Common myeloid progenitor, CD34-positive (primary cell): Measurements from ENCODE around the gene HIVEP2.

ENCODE experiments used
- CTCF ChIA-PET: fragments of 350-600 bp; sonication (Branson Sonifier 250); formaldehyde crosslinking; loops from one replicate; lab custom pipeline; 2021; ENCODE audit warnings: antibody characterized with exemption; lab: Charles Lee
- POLR2A ChIA-PET: fragments of 350-600 bp; sonication (Branson Sonifier 250); formaldehyde crosslinking; loops from one replicate; lab custom pipeline; 2021; ENCODE audit warnings: antibody characterized with exemption; lab: Charles Lee
- DNase-seq, 3 donors: peaks; one replicate each; pipeline versions ENCODE4 v3.0.0 to v3.0.0-alpha.2; 2013
- H3K27ac ChIP-seq, 2 experiments: 1 replicate in 1 of 2; 2 replicates in 1 of 2; pipeline ENCODE4 v1.7.0; 2013; ENCODE audit warnings: inconsistent platforms in 2 of 2, low read length in 2 of 2, mild to moderate bottlenecking in 2 of 2, low read depth in 1 of 2, moderate library complexity in 1 of 2; ENCODE audit not compliant: severe bottlenecking in 2 of 2, insufficient read depth in 1 of 2, poor library complexity in 1 of 2
- H3K27me3 ChIP-seq, 5 experiments: replicated peaks in 2 of 5; 1 replicate in 3 of 5; 2 replicates in 2 of 5; pipeline versions ENCODE4 v1.6.1 to v1.7.0; 2013; ENCODE audit warnings: low read length in 4 of 5, mild to moderate bottlenecking in 2 of 5, moderate library complexity in 2 of 5, inconsistent platforms in 1 of 5; ENCODE audit not compliant: insufficient read depth in 5 of 5, control insufficient read depth in 4 of 5
- H3K36me3 ChIP-seq, 4 experiments: 1 replicate in 2 of 4; 2 replicates in 2 of 4; pipeline versions ENCODE4 v1.6.1 to v1.7.0; 2013; ENCODE audit warnings: low read length in 3 of 4, control low read depth in 1 of 4, mild to moderate bottlenecking in 1 of 4; ENCODE audit not compliant: control insufficient read depth in 4 of 4, insufficient read depth in 4 of 4
- H3K4me1 ChIP-seq, 4 experiments: 1 replicate in 3 of 4; 2 replicates in 1 of 4; pipeline versions ENCODE4 v1.6.1 to v1.7.1; 2013; ENCODE audit warnings: low read length in 3 of 4, mild to moderate bottlenecking in 3 of 4, control low read depth in 1 of 4, inconsistent platforms in 1 of 4, moderate library complexity in 1 of 4; ENCODE audit not compliant: control insufficient read depth in 4 of 4, insufficient read depth in 4 of 4; ENCODE audit errors: control extremely low read depth in 1 of 4
- H3K4me3 ChIP-seq, 7 experiments: 1 replicate in 4 of 7; 2 replicates in 3 of 7; pipeline versions ENCODE4 v1.5.1 to v1.7.0; 2013; ENCODE audit warnings: mild to moderate bottlenecking in 7 of 7, low read length in 6 of 7, moderate library complexity in 6 of 7, inconsistent platforms in 2 of 7, low read depth in 2 of 7, control low read depth in 1 of 7; ENCODE audit not compliant: insufficient read depth in 4 of 7, control insufficient read depth in 1 of 7; ENCODE audit errors: extremely low read depth in 1 of 7
- H3K9me3 ChIP-seq, 5 experiments: 1 replicate in 4 of 5; 2 replicates in 1 of 5; pipeline versions ENCODE4 v1.6.1 to v1.7.1; 2013; ENCODE audit warnings: low read length in 4 of 5, mild to moderate bottlenecking in 2 of 5, inconsistent platforms in 1 of 5, low read depth in 1 of 5, moderate library complexity in 1 of 5; ENCODE audit not compliant: control insufficient read depth in 4 of 5, insufficient read depth in 2 of 5; ENCODE audit errors: control extremely low read depth in 1 of 5
- WGBS: methylation state at CpG from one replicate; pipeline ENCODE4 v1.1.5; 2013; ENCODE audit not compliant: insufficient coverage; 5-methylcytosine and 5-hydroxymethylcytosine counted together

Gene HIVEP2

DNA sequence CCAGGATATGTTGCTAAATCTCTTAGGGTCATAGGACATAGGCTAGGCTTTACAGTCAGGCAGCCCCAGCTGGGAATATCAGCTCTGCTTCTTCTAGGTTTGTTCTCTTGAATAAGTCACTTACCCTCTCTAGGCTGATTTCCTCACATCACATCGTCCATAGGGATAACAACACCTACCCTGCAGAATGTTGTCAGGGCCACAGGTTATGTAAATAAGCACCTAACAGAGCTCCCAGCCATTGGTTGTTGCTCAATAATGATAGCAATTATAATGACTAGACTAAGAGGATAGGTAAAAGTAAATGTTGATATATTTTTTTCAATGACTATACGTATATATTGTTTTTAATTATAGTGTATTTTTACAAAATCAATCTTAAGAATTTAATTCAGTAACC, 135.0 kb downstream of the HIVEP2 start:
- no peak for DNase-seq
- H3K27ac ChIP-seq: no peak overlapping the region
- no peaks in the 10 kb centered on the region for H3K27me3 ChIP-seq
- no CpG with 5 or more reads among the region's 2 CpGs for WGBS
- no peaks in the 10 kb centered on the region for H3K4me1 ChIP-seq
- peaks cover 0 to 10% (median 7%) of the 10 kb centered on the region in 4 experiments for H3K36me3 ChIP-seq
- no peaks in the 10 kb centered on the region for H3K9me3 ChIP-seq
- no peak overlapping the region for H3K4me3 ChIP-seq
- ChIA-PET CTCF (interaction anchor here (1.4 kb wide), 1 partner anchor 16 kb away, joined by 3 read pairs; no protein-coding TSS in a partner anchor), POLR2A (no interaction called here)

DNA sequence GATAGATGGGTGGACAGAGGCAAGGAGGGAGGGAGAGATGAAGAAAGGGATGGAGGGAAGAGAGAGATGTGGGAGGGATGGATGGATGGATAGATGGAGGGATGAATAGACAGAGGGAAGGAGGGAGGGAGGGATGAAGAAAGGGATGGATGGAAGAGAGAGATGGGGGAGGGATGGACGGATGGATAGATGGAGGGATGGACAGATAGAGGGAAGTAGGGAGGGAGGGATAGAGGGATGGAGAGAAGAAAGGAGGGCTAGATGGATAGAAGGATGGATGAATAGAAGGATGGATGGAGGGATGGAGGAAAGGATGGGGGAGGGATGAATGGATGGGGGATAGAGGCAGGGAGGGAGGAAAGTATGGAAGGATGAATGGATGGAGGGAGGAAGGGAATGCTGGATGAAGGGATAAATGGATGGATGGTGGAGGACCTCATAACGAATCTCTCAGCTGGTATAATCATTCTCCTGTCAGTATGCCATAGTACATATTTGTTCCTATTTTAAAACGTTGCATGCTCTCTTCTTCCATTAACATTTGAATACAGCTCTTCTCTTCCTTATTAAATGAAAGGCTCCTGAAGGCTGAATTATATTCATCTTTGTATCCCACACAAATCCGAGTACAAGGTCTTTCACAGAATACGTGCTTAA, 136.4 kb downstream of the HIVEP2 start:
- H3K27ac ChIP-seq: no peak overlapping the region
- no peaks in the 10 kb centered on the region for H3K27me3 ChIP-seq
- ChIA-PET POLR2A (no interaction called here), CTCF (interaction anchor here (1.4 kb wide), 1 partner anchor 14 kb away, joined by 3 read pairs; no protein-coding TSS in a partner anchor)
- no peak for DNase-seq
- no peaks in the 10 kb centered on the region for H3K9me3 ChIP-seq
- no peak overlapping the region for H3K4me3 ChIP-seq
- no peaks in the 10 kb centered on the region for H3K4me1 ChIP-seq
- peaks cover 0 to 10% (median 7%) of the 10 kb centered on the region in 4 experiments for H3K36me3 ChIP-seq
- WGBS: 100% methylated on average over 5 of the region's 5 CpGs

DNA sequence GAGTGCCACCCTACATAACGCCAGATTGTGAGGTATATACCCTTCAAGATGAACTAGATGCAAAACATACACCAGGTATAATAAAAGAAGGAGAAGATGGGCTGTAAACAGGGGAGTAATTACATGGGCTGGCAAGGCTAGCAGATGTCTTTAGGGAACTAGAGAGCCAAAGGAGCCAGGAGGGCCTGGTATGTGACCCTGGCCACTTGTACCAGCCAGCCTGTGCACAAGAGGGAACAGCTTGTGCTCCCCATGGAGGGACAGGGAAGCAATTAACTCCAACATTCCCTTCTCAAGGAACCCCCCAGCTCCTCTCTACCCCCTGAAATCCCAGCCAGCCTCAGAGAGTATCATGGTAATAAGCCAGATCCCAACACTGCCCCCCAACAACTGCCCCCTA, 139.9 kb downstream of the HIVEP2 start:
- Histone ChIP-seq H3K9me3 (no peaks in the 10 kb centered on the region), H3K4me1 (no peaks in the 10 kb centered on the region), H3K4me3 (no peak overlapping the region), H3K36me3 (peaks cover 0 to 8% (median 6%) of the 10 kb centered on the region in 4 experiments), H3K27ac (no peak overlapping the region), H3K27me3 (no peaks in the 10 kb centered on the region)
- ChIA-PET CTCF (interaction anchor here (0.6 kb wide), 1 partner anchor 60 kb away, joined by 3 read pairs; no protein-coding TSS in a partner anchor), POLR2A (no interaction called here)
- no CpG with 5 or more reads among the region's 1 CpG for WGBS
- DNase-seq: no peak

GRCh38 chr6:142804490-142804889, 140.5 kb downstream of the HIVEP2 start:
- POLR2A ChIA-PET: no interaction called here

DNA sequence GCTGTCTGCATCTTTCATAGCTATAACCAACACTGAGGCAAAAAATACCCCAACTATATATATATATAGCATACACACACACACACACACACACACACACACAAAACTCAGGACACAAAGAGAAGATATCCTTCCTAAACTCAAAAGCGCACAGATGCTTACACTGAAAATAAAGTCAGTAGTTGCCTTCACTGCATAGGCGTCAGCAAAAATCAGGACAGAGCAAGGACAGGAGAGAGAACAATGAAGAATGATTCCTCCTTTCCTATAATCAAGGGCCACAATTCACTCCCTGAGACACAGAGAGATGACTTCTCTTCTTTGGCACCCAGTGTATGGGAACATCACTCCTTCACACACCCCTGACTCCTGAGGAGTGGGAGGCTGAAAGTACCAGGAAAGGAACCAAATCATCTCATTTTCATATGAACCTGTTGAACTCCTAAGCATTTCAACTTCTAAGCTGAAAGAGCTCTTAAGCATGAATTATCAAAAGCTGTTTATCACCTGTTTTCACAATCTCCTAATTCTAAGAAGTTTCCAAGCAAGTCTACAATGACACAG, 141.4 kb downstream of the HIVEP2 start:
- ChIA-PET CTCF (interaction anchor here (1.2 to 1.3 kb wide), 2 partner anchors 23 to 82 kb away, joined by 4 read pairs; no protein-coding TSS in a partner anchor), POLR2A (no interaction called here)
- Histone ChIP-seq H3K9me3 (no peaks in the 10 kb centered on the region), H3K27me3 (no peaks in the 10 kb centered on the region), H3K27ac (no peak overlapping the region), H3K4me1 (no peaks in the 10 kb centered on the region), H3K36me3 (peaks cover 0 to 8% (median 3%) of the 10 kb centered on the region in 4 experiments), H3K4me3 (no peak overlapping the region)
- WGBS: 100% methylated on average over 1 of the region's 2 CpGs
- DNase-seq: no peak

More at GRCh38 chr6:142804490-142804889, 140.5 kb downstream of the HIVEP2 start:
- Histone ChIP-seq H3K4me3 (no peak overlapping the region), H3K36me3 (peaks cover 0 to 8% (median 4%) of the 10 kb centered on the region in 4 experiments), H3K9me3 (no peaks in the 10 kb centered on the region), H3K4me1 (no peaks in the 10 kb centered on the region), H3K27ac (no peak overlapping the region), H3K27me3 (no peaks in the 10 kb centered on the region)
- DNase-seq: no peak
- CTCF ChIA-PET: interaction anchor here (1.2 kb wide), 1 partner anchor 81 kb away, joined by 4 read pairs; no protein-coding TSS in a partner anchor

DNA sequence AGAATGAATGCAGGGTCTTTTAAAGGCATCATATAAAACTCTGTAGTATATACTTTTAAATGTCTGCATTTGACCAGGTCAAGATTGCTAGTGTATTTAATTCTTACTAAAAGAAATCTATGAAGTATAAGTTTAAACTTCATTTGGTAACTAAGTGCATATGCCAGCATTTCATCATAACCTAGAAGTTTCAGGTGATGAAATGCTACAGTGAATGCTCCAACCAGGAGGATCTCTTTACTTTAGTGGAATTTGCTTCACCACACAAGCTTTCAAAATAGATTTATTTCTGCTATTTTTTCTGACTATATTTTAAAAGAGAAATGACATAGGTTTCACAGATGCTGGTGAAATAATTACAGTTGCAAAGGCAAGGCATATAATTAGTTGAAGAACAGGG, 141.9 kb downstream of the HIVEP2 start:
- ChIA-PET POLR2A (no interaction called here), CTCF (interaction anchor here (1.2 to 1.3 kb wide), 2 partner anchors 24 to 25 kb away, joined by 3 to 4 read pairs; no protein-coding TSS in a partner anchor)
- DNase-seq: no peak
- H3K9me3 ChIP-seq: no peaks in the 10 kb centered on the region
- no peak overlapping the region for H3K4me3 ChIP-seq
- H3K27ac ChIP-seq: no peak overlapping the region
- H3K4me1 ChIP-seq: no peaks in the 10 kb centered on the region
- peaks cover 0 to 8% (median 3%) of the 10 kb centered on the region in 4 experiments for H3K36me3 ChIP-seq
- H3K27me3 ChIP-seq: no peaks in the 10 kb centered on the region

DNA sequence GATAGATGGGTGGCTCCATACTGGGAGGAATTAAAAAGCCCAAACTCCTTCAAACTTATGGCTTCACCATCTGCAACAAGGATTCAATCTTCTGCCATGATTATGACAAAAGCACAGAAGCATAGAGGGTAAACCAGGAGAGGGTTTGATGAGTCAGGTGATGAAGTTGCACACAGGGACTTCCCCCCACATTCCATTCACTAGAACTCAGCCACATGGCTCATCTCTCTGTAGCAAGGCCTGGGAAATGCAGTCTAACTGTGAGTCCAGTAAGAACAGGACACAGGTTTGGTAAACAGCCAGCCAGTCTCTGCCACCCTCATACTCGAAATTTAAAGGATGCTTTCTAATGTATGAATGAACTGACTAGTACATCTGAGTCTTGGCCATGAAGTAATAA, 142.9 kb downstream of the HIVEP2 start:
- WGBS: no CpG with 5 or more reads among the region's 1 CpG
- H3K4me3 ChIP-seq: no peak overlapping the region
- no peaks in the 10 kb centered on the region for H3K9me3 ChIP-seq
- H3K27ac ChIP-seq: no peak overlapping the region
- ChIA-PET POLR2A (no interaction called here), CTCF (interaction anchor here (1.2 to 1.3 kb wide), 2 partner anchors 24 to 26 kb away, joined by 3 to 4 read pairs; no protein-coding TSS in a partner anchor)
- no peaks in the 10 kb centered on the region for H3K4me1 ChIP-seq
- H3K27me3 ChIP-seq: no peaks in the 10 kb centered on the region
- H3K36me3 ChIP-seq: peaks cover 0 to 3% (median 0%) of the 10 kb centered on the region in 4 experiments
- DNase-seq: no peak
